ENCODE measurements around the gene FHIT. TPM values are rescaled to one million over a fixed set of nuclear protein-coding genes. Genes with fewer than 3 reads are reported as not detected.

The FHIT gene
- total RNA-seq, 2 donors from 2014 or later = 6.8 to 12.3 TPM

GRCh38 chr3:60427109-60427508 lies 824.1 kb downstream of the FHIT start:
- H3K36me3 ChIP-seq (ENCODE audit: control insufficient read depth, insufficient read depth, low read length) = no peaks in the 10 kb centered on the region
- Mint-ChIP-seq H3K27ac (no peak overlapping the region), H3K4me3 (no peak overlapping the region), H3K36me3 (ENCODE audit: low read depth) (no peaks in the 10 kb centered on the region), H3K9me3 (no peaks in the 10 kb centered on the region), H3K4me1 (peaks cover 7% of the 10 kb centered on the region), H3K27me3 (ENCODE audit: insufficient read depth) (no peaks in the 10 kb centered on the region)
- no peaks in the 10 kb centered on the region for H3K27me3 ChIP-seq (ENCODE audit: control insufficient read depth, insufficient read depth, low read length, poor library complexity, severe bottlenecking)
- TF ChIP-seq CTCF (conservative IDR thresholded peaks at IDR 0.05) = no peak
- no peaks in the 10 kb centered on the region for H3K9me3 ChIP-seq (ENCODE audit: control insufficient read depth, low read length)
- DNase-seq = no peak
- H3K4me3 ChIP-seq (ENCODE audit: low read length) = no peak overlapping the region
- H3K4me1 ChIP-seq (ENCODE audit: control insufficient read depth, insufficient read depth, low read length) = no peaks in the 10 kb centered on the region
- H3K27ac ChIP-seq (ENCODE audit: low read depth, low read length) = no peak overlapping the region
- WGBS, 2 experiments (ENCODE audit: insufficient coverage in 1 of 2, insufficient read length in 1 of 2) = 83 to 96% methylated on average over 2 to 5 of the region's 5 CpGs
- no peak overlapping the region for H3K9ac ChIP-seq (ENCODE audit: extremely low read depth, low read length, poor library complexity, severe bottlenecking)

DNA sequence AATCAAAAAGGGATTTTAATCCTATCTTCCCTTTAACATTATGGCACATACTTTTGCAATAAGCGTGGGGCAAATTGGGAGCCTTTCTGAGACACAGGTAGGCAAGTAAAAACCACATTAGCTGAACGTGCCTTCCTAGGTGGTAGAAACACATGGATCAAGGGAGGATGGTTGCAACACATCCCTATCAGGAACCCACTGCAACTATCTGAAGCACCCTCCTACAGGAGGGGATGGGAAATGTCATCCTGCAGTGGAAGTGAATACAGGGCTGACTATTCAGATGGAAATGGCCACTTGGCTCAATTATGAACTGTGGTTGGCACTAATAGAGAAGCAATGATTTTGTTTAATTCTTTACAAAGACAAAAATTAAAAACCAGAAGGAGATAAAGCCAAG lies 826.3 kb downstream of the FHIT start:
- no peaks in the 10 kb centered on the region for H3K9me3 Mint-ChIP-seq
- H3K4me1 Mint-ChIP-seq = peaks cover 10% of the 10 kb centered on the region
- H3K27me3 ChIP-seq (ENCODE audit: control insufficient read depth, insufficient read depth, low read length, poor library complexity, severe bottlenecking) = no peaks in the 10 kb centered on the region
- no peak overlapping the region for H3K9ac ChIP-seq (ENCODE audit: extremely low read depth, low read length, poor library complexity, severe bottlenecking)
- TF ChIP-seq CTCF (conservative IDR thresholded peaks at IDR 0.05) = peak; percentile 64
- 92 to 100% methylated on average over 1 to 2 of the region's 2 CpGs for WGBS, 2 experiments (ENCODE audit: insufficient coverage in 1 of 2, insufficient read length in 1 of 2)
- no peak overlapping the region for H3K4me3 ChIP-seq (ENCODE audit: low read length)
- no peaks in the 10 kb centered on the region for H3K36me3 Mint-ChIP-seq (ENCODE audit: low read depth)
- H3K27ac ChIP-seq (ENCODE audit: low read depth, low read length) = no peak overlapping the region
- no peak overlapping the region for H3K27ac Mint-ChIP-seq
- no peak for DNase-seq
- H3K4me1 ChIP-seq (ENCODE audit: control insufficient read depth, insufficient read depth, low read length) = no peaks in the 10 kb centered on the region
- H3K27me3 Mint-ChIP-seq (ENCODE audit: insufficient read depth) = peaks cover 3% of the 10 kb centered on the region
- no peak overlapping the region for H3K4me3 Mint-ChIP-seq
- H3K36me3 ChIP-seq (ENCODE audit: control insufficient read depth, insufficient read depth, low read length) = no peaks in the 10 kb centered on the region
- no peaks in the 10 kb centered on the region for H3K9me3 ChIP-seq (ENCODE audit: control insufficient read depth, low read length)

DNA sequence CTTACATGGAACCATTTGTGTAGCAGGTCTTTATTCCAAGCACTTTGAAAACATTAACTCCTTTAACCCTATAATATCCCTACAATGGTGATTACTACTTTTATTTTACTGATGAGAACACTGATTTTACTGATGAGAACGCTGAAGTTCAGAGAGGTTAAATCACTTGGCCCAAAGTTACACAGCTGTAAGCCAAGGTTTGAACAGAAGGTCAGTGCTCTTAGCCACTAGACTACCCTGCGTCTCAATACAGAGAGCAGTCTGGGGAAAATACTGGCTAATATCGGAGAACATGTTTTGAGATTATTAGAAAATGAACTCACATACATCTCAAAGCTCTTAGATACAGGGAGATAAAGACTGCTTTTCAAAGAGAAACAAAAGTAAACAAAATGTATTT lies 827.2 kb downstream of the FHIT start:
- H3K9me3 Mint-ChIP-seq = no peaks in the 10 kb centered on the region
- 91 to 100% methylated on average over 1 to 2 of the region's 3 CpGs for WGBS, 2 experiments (ENCODE audit: insufficient coverage in 1 of 2, insufficient read length in 1 of 2)
- H3K4me1 Mint-ChIP-seq = peaks cover 10% of the 10 kb centered on the region
- Histone ChIP-seq H3K4me1 (ENCODE audit: control insufficient read depth, insufficient read depth, low read length) (no peaks in the 10 kb centered on the region), H3K9me3 (ENCODE audit: control insufficient read depth, low read length) (no peaks in the 10 kb centered on the region), H3K27ac (ENCODE audit: low read depth, low read length) (no peak overlapping the region), H3K4me3 (ENCODE audit: low read length) (no peak overlapping the region), H3K36me3 (ENCODE audit: control insufficient read depth, insufficient read depth, low read length) (no peaks in the 10 kb centered on the region), H3K9ac (ENCODE audit: extremely low read depth, low read length, poor library complexity, severe bottlenecking) (no peak overlapping the region), H3K27me3 (ENCODE audit: control insufficient read depth, insufficient read depth, low read length, poor library complexity, severe bottlenecking) (peaks cover 4% of the 10 kb centered on the region)
- no peak for TF ChIP-seq CTCF (conservative IDR thresholded peaks at IDR 0.05)
- H3K4me3 Mint-ChIP-seq = no peak overlapping the region
- no peaks in the 10 kb centered on the region for H3K36me3 Mint-ChIP-seq (ENCODE audit: low read depth)
- peaks cover 9% of the 10 kb centered on the region for H3K27me3 Mint-ChIP-seq (ENCODE audit: insufficient read depth)
- H3K27ac Mint-ChIP-seq = no peak overlapping the region
- DNase-seq = no peak
